HepG2 (cell line): Measurements from ENCODE around the gene ELL3.

Experiments used
- GABPA ChIP-seq, 2 experiments: IDR thresholded peaks; 2 replicates each; pipeline ENCODE4 v1.6.1; 2011 to 2016; ENCODE audit warnings: low read depth in 2 of 2, low read length in 1 of 2, missing biosample characterization in 1 of 2, missing genetic modification characterization in 1 of 2
- ZFP36 ChIP-seq: fragments of 150-350 bp; IDR thresholded peaks from 2 replicates; pipeline ENCODE4 v1.6.1; 2018; ENCODE audit warnings: borderline replicate concordance, low read length, low read depth; ENCODE audit not compliant: partially characterized antibody
- ZNF644 ChIP-seq: IDR thresholded peaks from 2 replicates; pipeline ENCODE4 v1.6.1; 2016; ENCODE audit warnings: low read depth

DNA sequence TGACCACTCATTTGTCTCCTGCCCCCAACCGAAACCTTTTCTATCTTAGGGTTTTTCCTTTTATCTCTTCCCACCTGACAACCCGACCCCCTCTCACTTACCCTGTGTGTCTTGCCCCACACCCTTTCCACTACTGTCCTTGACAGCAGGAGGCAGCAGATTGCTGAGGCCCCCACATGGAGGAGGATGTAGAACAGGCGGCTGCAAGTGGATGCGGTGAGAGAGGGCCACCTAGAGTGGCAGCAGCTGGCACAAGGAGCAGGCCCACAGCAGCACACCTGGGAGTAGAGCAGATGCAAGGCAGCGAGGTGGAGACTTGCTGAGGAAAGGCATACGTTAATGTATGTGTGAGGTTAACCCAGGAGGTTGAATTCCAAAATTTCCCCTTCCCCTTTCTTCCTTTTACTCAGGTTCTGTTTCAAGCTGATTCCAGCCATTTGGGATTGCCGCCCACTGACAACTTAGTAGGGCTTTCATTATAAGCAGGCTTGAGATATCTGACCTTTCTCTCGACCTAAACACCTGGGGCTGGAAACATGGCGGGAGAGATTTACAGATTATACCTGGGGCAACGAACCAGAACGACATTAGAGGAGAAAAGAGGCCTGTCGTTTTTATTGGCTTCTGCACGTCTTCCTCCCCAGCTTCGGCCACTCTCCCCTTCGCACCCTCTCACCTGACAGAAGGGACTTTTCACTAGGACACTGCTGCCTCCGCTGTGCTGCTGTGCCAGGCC, 22.6 kb upstream of the ELL3 start:
- TF ChIP-seq ZNF644 (CRISPR knock-in tag) (no peak), ZFP36 (no peak), GABPA (IDR thresholded peaks at IDR 0.05; ENCODE audit: low read depth, low read length) (no peak), GABPA (CRISPR knock-in tag; IDR thresholded peaks at IDR 0.05; ENCODE audit: low read depth) (no peak)
